Stomach (tissue), 9 donors: ENCODE measurements around the gene GPR108. TPM values are rescaled to one million over a fixed set of nuclear protein-coding genes. Genes with fewer than 3 reads are reported as not detected.

Source experiments
- DNase-seq, 2 donors: peaks; one replicate each; pipeline versions ENCODE4 v3.0.0 to v3.0.0-alpha.2; 2013 to 2019
- H3K27ac ChIP-seq, 5 donors: fragments of 200-600 bp in 4 of 5; sonication (generic) in 4 of 5; one replicate each; pipeline ENCODE4 v1.5.1; 2013 to 2019; ENCODE audit warnings: mild to moderate bottlenecking in 1 of 5, moderate library complexity in 1 of 5
- H3K27me3 ChIP-seq, 3 donors: fragments of 200-600 bp; sonication (generic); one replicate each; pipeline ENCODE4 v1.5.1; 2017 to 2019; ENCODE audit warnings: mixed run types in 1 of 3
- H3K36me3 ChIP-seq, 4 donors: fragments of 200-600 bp; sonication (generic); 1 replicate in 3 of 4; 2 replicates in 1 of 4; pipeline ENCODE4 v1.5.1; 2016 to 2019
- H3K4me1 ChIP-seq, 4 donors: fragments of 200-600 bp; sonication (generic); one replicate each; pipeline ENCODE4 v1.5.1; 2016 to 2019
- H3K4me3 ChIP-seq, 4 donors: fragments of 200-600 bp; sonication (generic) in 3 of 4; one replicate each; pipeline ENCODE4 v1.5.1; 2016 to 2019; ENCODE audit warnings: mild to moderate bottlenecking in 1 of 4
- H3K9me3 ChIP-seq, 4 donors: fragments of 200-600 bp; sonication (generic); one replicate each; pipeline ENCODE4 v1.5.1; 2016 to 2019
- CTCF ChIP-seq, 7 experiments: fragments of 450-650 bp in 4 of 7; fragments of 200-600 bp in 3 of 7; sonication (generic) in 3 of 7; IDR thresholded peaks; one replicate each; pipeline ENCODE4 v1.5.1; 2016 to 2019; ENCODE audit warnings: antibody characterized with exemption in 7 of 7, control low read depth in 2 of 7, mild to moderate bottlenecking in 1 of 7
- EP300 ChIP-seq: sonication (generic); formaldehyde crosslinking; IDR thresholded peaks from one replicate; pipeline ENCODE4 v1.6.1; 2017; ENCODE audit warnings: antibody characterized with exemption
- POLR2A ChIP-seq, 4 donors: fragments of 450-650 bp; IDR thresholded peaks; one replicate each; pipeline ENCODE4 v1.6.1; 2016; ENCODE audit warnings: antibody characterized with exemption in 4 of 4, control low read depth in 2 of 4, mild to moderate bottlenecking in 1 of 4, moderate library complexity in 1 of 4
- POLR2AphosphoS5 ChIP-seq, 3 donors: sonication (generic); formaldehyde crosslinking; IDR thresholded peaks; one replicate each; pipeline ENCODE4 v1.6.1; 2016; ENCODE audit warnings: antibody characterized with exemption in 3 of 3
- WGBS, 5 donors: extraction: QIAGEN DNeasy Blood & Tissue Kit in 3 of 5; methylation state at CpG; one replicate each; pipeline versions ENCODE4 v1.1.5 to v1.1.7; 2013 to 2018; 5-methylcytosine and 5-hydroxymethylcytosine counted together
- intact Hi-C: fragments of 100-400 bp; cut with DNase I; formaldehyde crosslinking; loops from one replicate; pipeline ENCODE4 v1.15.1; 2023; ENCODE audit warnings: low total_unique reads
- polyA plus RNA-seq, 3 donors: library from polyadenylated mRNA; stranded (reverse); fragments of 200-250 nt; gene quantifications; one replicate each; pipeline ENCODE4 v1.2.3, GENCODE V29; 2013
- total RNA-seq, 5 donors: library from RNA; depleted of rRNA; stranded (reverse); fragments of >200 nt; gene quantifications; one replicate each; pipeline versions ENCODE4 v1.1.0 to v1.2.3, GENCODE V29; 2014 to 2016
- donor health status: healthy with polysubstance abuse.
- donor health status: Bipolar disorder and iron deficiency.
- donor health status: healthy.

The GPR108 gene
- total and polyA plus RNA-seq, 8 donors: 28.1 to 132 (median 59.2) TPM

GRCh38 chr19:6707011-6707657 lies 30.2 kb downstream of the GPR108 start:
- DNase-seq: no peak

GRCh38 chr19:6706633-6706958 lies 30.8 kb downstream of the GPR108 start:
- WGBS, 5 donors: 46 to 78% (median 56%) methylated on average over 2 to 3 of the region's 3 CpGs
- Histone ChIP-seq H3K27ac (no peak overlapping the region), H3K4me1 (peaks cover 0 to 6% (median 0%) of the 10 kb centered on the region in 4 donors), H3K36me3 (peaks cover 0 to 13% (median 2%) of the 10 kb centered on the region in 4 donors), H3K27me3 (peaks cover 0 to 60% (median 9%) of the 10 kb centered on the region in 3 donors), H3K4me3 (no peak overlapping the region), H3K9me3 (no peaks in the 10 kb centered on the region)
- intact Hi-C loops: no loop called here
- DNase-seq: no peak
- no peak for TF ChIP-seq CTCF (IDR thresholded peaks at IDR 0.05)

More at GRCh38 chr19:6707011-6707657, 30.2 kb downstream of the GPR108 start:
- Histone ChIP-seq H3K4me1 (peaks cover 0 to 6% (median 0%) of the 10 kb centered on the region in 4 donors), H3K4me3 (no peak overlapping the region), H3K36me3 (peaks cover 0 to 11% (median 2%) of the 10 kb centered on the region in 4 donors), H3K27ac (no peak overlapping the region), H3K27me3 (peaks cover 0 to 61% (median 9%) of the 10 kb centered on the region in 3 donors), H3K9me3 (no peaks in the 10 kb centered on the region)
- intact Hi-C loops: no loop called here
- TF ChIP-seq POLR2AphosphoS5 (IDR thresholded peaks at IDR 0.05) (no peak), POLR2A (IDR thresholded peaks at IDR 0.05) (no peak), CTCF (IDR thresholded peaks at IDR 0.05) (no peak), EP300 (no peak)
- WGBS, 5 donors: 81 to 88% (median 87%) methylated on average over 19 to 44 of the region's 44 CpGs

GRCh38 chr19:6705931-6706632 lies 31.3 kb downstream of the GPR108 start:
- no peak for DNase-seq
- 80 to 88% (median 82%) methylated on average over 11 of the region's 11 CpGs for WGBS, 5 donors
- peaks cover 0 to 55% (median 9%) of the 10 kb centered on the region in 3 donors for H3K27me3 ChIP-seq
- TF ChIP-seq POLR2AphosphoS5 (IDR thresholded peaks at IDR 0.05) (no peak), POLR2A (IDR thresholded peaks at IDR 0.05) (no peak), EP300 (no peak), CTCF (IDR thresholded peaks at IDR 0.05) (no peak)
- no peak overlapping the region for H3K4me3 ChIP-seq
- H3K4me1 ChIP-seq: peaks cover 0 to 6% (median 0%) of the 10 kb centered on the region in 4 donors
- H3K9me3 ChIP-seq: no peaks in the 10 kb centered on the region
- H3K27ac ChIP-seq: no peak overlapping the region
- peaks cover 0 to 13% (median 2%) of the 10 kb centered on the region in 4 donors for H3K36me3 ChIP-seq
- intact Hi-C loops: no loop called here

GRCh38 chr19:6700586-6701316 lies 36.6 kb downstream of the GPR108 start:
- intact Hi-C loops: no loop called here
- no peak for TF ChIP-seq CTCF (IDR thresholded peaks at IDR 0.05)
- TF ChIP-seq EP300: no peak
- TF ChIP-seq POLR2AphosphoS5 (IDR thresholded peaks at IDR 0.05): no peak
- TF ChIP-seq POLR2A (IDR thresholded peaks at IDR 0.05): no peak
- H3K36me3 ChIP-seq: peaks cover 0 to 10% (median 0%) of the 10 kb centered on the region in 4 donors
- no peaks in the 10 kb centered on the region for H3K9me3 ChIP-seq
- H3K27ac ChIP-seq: no peak overlapping the region
- 85 to 93% (median 92%) methylated on average over 8 of the region's 8 CpGs for WGBS, 5 donors
- no peak overlapping the region for H3K4me3 ChIP-seq
- H3K27me3 ChIP-seq: peaks cover 0 to 9% (median 0%) of the 10 kb centered on the region in 3 donors
- no peaks in the 10 kb centered on the region for H3K4me1 ChIP-seq
- no peak for DNase-seq
